Keratinocyte (primary cell): ENCODE results near the gene NLRC5. TPM values are rescaled to one million over a fixed set of nuclear protein-coding genes. Genes with fewer than 3 reads are reported as not detected.

Source experiments
- DNase-seq: peaks from one replicate; pipeline ENCODE4 v3.0.0-alpha.2; 2011; ENCODE audit warnings: low read depth, missing footprints, low spot score
- FAIRE-seq: peaks from 2 replicates; lab custom pipeline; 2011; peaks lifted over from hg19 to GRCh38; lab: Jason Lieb, UNC
- H2AFZ ChIP-seq: 2 replicates; pipeline ENCODE4 v1.6.0; 2012; ENCODE audit warnings: low read length, control low read depth, inconsistent platforms; ENCODE audit not compliant: control insufficient read depth
- H3K27ac ChIP-seq: 2 replicates; pipeline ENCODE4 v1.5.1; 2011; ENCODE audit warnings: low read length; ENCODE audit not compliant: control insufficient read depth, insufficient read depth
- H3K27me3 ChIP-seq: 3 replicates; pipeline ENCODE4 v1.6.0; 2011; ENCODE audit warnings: low read length; ENCODE audit not compliant: control insufficient read depth, insufficient read depth; ENCODE audit errors: extremely low read depth
- H3K36me3 ChIP-seq, 2 experiments: 2 replicates in 1 of 2; 3 replicates in 1 of 2; pipeline ENCODE4 v1.5.1; 2011; ENCODE audit warnings: low read length in 2 of 2, mild to moderate bottlenecking in 1 of 2; ENCODE audit not compliant: control insufficient read depth in 2 of 2, insufficient read depth in 2 of 2; ENCODE audit errors: extremely low read depth in 1 of 2
- H3K4me1 ChIP-seq: 3 replicates; pipeline ENCODE4 v1.5.1; 2011; ENCODE audit warnings: low read length; ENCODE audit not compliant: control insufficient read depth, insufficient read depth; ENCODE audit errors: extremely low read depth
- H3K4me2 ChIP-seq: 3 replicates; pipeline ENCODE4 v1.6.0; 2011; ENCODE audit warnings: low read depth, low read length; ENCODE audit not compliant: control insufficient read depth, insufficient read depth; ENCODE audit errors: extremely low read depth
- H3K4me3 ChIP-seq, 3 experiments: fragments of 200-600 bp in 1 of 3; sonication (generic) in 1 of 3; 2 replicates in 2 of 3; 3 replicates in 1 of 3; pipeline ENCODE4 v1.5.1; 2011 to 2016; ENCODE audit warnings: low read length in 3 of 3, mild to moderate bottlenecking in 3 of 3, control low read depth in 2 of 3, inconsistent platforms in 1 of 3, low read depth in 1 of 3, mixed read lengths in 1 of 3, mixed run types in 1 of 3, moderate library complexity in 1 of 3; ENCODE audit not compliant: control insufficient read depth in 2 of 3, insufficient read depth in 2 of 3; ENCODE audit errors: extremely low read depth in 1 of 3
- H3K79me2 ChIP-seq: 2 replicates; pipeline ENCODE4 v1.6.0; 2012; ENCODE audit warnings: low read length; ENCODE audit not compliant: control insufficient read depth, insufficient read depth
- H3K9ac ChIP-seq: 3 replicates; pipeline ENCODE4 v1.6.0; 2011; ENCODE audit warnings: low read length; ENCODE audit not compliant: control insufficient read depth, insufficient read depth; ENCODE audit errors: extremely low read depth
- H3K9me1 ChIP-seq: 3 replicates; pipeline ENCODE4 v1.6.0; 2011; ENCODE audit warnings: low read length; ENCODE audit not compliant: control insufficient read depth, insufficient read depth; ENCODE audit errors: extremely low read depth
- H3K9me3 ChIP-seq: 2 replicates; pipeline ENCODE4 v1.5.1; 2012; ENCODE audit warnings: low read depth, low read length; ENCODE audit not compliant: control insufficient read depth
- H4K20me1 ChIP-seq: 3 replicates; pipeline ENCODE4 v1.6.0; 2011; ENCODE audit warnings: low read length; ENCODE audit not compliant: control insufficient read depth, insufficient read depth; ENCODE audit errors: extremely low read depth
- EZH2 ChIP-seq: IDR thresholded peaks from one replicate; pipeline ENCODE4 v1.6.1; 2012; ENCODE audit warnings: inconsistent platforms, mild to moderate bottlenecking, low read length, moderate library complexity
- dilution Hi-C: fragments of 300-500 bp; cut with MboI; formaldehyde crosslinking; loops from one replicate; pipeline ENCODE4 v1.7.0; 2020; ENCODE audit warnings: low sequenced_read_pairs; ENCODE audit not compliant: extremely low pct_ligation_motif_present
- polyA plus RNA-seq, 5 experiments: library from polyadenylated mRNA; depleted of rRNA in 3 of 5; stranded (reverse) in 3 of 5; stranded (forward) in 1 of 5; unstranded in 1 of 5; fragments of >200 nt; gene quantifications; 1 replicate in 1 of 5; 2 replicates in 3 of 5; 3 replicates in 1 of 5; pipeline versions ENCODE4 v1.2.1 to v1.2.3, GENCODE V29; 2011 to 2012; ENCODE audit warnings: missing spikeins in 2 of 5, low read depth in 1 of 5, low replicate concordance in 1 of 5
- TF ChIP-seq, protein P1 (sequence below), 3 experiments: IDR thresholded peaks in 1 of 3; conservative IDR thresholded peaks in 1 of 3; optimal IDR thresholded peaks in 1 of 3; 2 replicates in 2 of 3; 3 replicates in 1 of 3; pipeline versions ENCODE3 to v1.5.1; 2011; ENCODE audit warnings: low read length in 3 of 3, mild to moderate bottlenecking in 3 of 3, moderate library complexity in 2 of 3, control low read depth in 1 of 3, inconsistent platforms in 1 of 3; ENCODE audit not compliant: insufficient read depth in 2 of 3; ENCODE audit errors: extremely low read depth in 1 of 3

NLRC5 gene
- polyA plus RNA-seq, 1 donor (not counting 4 experiments of a cell fraction or from before 2014, with no cell fraction given): 7.8 TPM

DNA sequence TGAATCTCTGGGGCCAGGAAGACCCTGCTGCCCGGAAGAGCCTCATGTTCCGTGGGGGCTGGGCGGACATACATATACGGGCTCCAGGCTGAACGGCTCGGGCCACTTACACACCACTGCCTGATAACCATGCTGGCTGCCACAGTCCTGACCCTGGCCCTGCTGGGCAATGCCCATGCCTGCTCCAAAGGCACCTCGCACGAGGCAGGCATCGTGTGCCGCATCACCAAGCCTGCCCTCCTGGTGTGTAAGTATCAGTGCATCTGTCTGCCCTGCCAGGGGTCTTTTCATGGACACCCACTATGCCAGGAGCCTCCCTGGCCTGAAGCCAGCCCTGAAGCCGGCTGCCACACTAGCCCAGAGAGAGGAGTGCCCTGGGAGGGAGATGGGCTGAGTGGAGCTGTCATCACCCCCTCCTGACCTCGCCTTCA is 27.5 kb upstream of the NLRC5 start, which contains the start of gene CETP:
Gene CETP, plus strand, starts transcription at position 100 of the 431 bp plus-strand sequence. Its CDS starts 30 bp downstream, at position 130.
- Histone ChIP-seq H3K27me3 (no peaks in the 10 kb centered on the region), H3K9ac (no peak within 1 kb of the TSS), H3K4me1 (no peaks in the 10 kb centered on the region), H4K20me1 (no peaks in the 10 kb centered on the region), H3K9me1 (no peaks in the 10 kb centered on the region), H3K9me3 (no peaks in the 10 kb centered on the region), H3K36me3 (no peaks in the 10 kb centered on the region), H2AFZ (no peak within 1 kb of the TSS), H3K27ac (no peak within 1 kb of the TSS), H3K79me2 (no peaks in the 10 kb centered on the region), H3K4me3 (no peak within 1 kb of the TSS), H3K4me2 (no peak within 1 kb of the TSS)
- FAIRE-seq (no peak), DNase-seq (no peak)
- dilution Hi-C loops: no loop called here
- TF ChIP-seq EZH2: no peak
- TF ChIP-seq, protein P1, sequence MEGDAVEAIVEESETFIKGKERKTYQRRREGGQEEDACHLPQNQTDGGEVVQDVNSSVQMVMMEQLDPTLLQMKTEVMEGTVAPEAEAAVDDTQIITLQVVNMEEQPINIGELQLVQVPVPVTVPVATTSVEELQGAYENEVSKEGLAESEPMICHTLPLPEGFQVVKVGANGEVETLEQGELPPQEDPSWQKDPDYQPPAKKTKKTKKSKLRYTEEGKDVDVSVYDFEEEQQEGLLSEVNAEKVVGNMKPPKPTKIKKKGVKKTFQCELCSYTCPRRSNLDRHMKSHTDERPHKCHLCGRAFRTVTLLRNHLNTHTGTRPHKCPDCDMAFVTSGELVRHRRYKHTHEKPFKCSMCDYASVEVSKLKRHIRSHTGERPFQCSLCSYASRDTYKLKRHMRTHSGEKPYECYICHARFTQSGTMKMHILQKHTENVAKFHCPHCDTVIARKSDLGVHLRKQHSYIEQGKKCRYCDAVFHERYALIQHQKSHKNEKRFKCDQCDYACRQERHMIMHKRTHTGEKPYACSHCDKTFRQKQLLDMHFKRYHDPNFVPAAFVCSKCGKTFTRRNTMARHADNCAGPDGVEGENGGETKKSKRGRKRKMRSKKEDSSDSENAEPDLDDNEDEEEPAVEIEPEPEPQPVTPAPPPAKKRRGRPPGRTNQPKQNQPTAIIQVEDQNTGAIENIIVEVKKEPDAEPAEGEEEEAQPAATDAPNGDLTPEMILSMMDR (optimal IDR thresholded peaks at IDR 0.05 in 1 of 3, IDR thresholded peaks at IDR 0.05 in 1 of 3, conservative IDR thresholded peaks at IDR 0.05 in 1 of 3; ENCODE audit: extremely low read depth in 1 of 3, insufficient read depth in 2 of 3, low read length in 3 of 3): no peak

DNA sequence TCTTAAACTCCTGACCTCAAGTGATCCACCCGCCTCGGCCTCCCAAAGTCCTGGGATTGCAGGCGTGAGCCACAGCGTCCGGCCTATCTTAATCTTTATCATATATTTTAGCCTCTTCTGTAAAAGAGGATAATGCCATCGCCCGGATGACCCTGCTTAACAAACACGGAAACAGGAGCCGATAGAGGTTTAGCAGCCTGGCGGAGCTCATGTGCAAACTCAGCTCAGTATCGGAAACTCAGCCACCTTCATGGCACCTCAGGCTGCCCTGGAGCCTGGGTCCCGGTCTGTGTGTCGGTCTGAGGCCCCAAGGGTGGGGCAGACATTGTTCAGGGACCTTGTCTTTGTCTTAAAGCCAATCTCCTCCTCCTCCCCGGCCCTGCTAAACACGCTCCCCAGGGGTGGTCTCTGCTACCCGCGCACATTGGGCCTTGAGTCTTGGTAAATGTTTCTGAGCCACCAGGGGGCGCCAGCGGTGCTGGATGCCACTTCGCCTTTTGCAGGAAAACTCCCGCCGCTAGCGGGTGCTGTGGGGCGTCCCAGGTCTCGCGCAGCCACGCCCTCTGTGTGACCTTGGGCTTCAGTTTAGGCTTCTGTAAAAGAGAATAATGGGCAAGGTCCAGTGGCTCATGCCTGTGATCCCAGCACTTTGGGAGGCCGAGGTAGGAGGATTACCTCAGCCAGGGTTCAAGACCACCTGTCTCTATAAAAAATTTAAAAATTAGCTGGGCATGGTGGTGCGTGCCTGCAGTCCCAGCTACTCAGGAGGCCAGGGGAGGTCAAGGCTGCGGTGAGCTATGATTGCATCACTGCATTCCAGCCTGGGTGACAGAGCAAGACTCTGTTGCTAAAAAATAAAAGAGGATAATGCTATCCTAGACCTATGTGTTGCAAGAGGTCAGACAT is 24.9 kb upstream of the NLRC5 start:
- Histone ChIP-seq H3K27ac (no peak overlapping the region), H3K4me1 (no peaks in the 10 kb centered on the region), H3K9me3 (no peaks in the 10 kb centered on the region), H3K9ac (no peak overlapping the region), H2AFZ (no peak overlapping the region), H3K9me1 (no peaks in the 10 kb centered on the region), H3K36me3 (no peaks in the 10 kb centered on the region), H3K4me3 (no peak overlapping the region), H3K79me2 (no peaks in the 10 kb centered on the region), H3K4me2 (no peak overlapping the region), H3K27me3 (no peaks in the 10 kb centered on the region), H4K20me1 (no peaks in the 10 kb centered on the region)
- FAIRE-seq (peak; percentile 39), DNase-seq (no peak)
- TF ChIP-seq, protein P1 (optimal IDR thresholded peaks at IDR 0.05 in 1 of 3, IDR thresholded peaks at IDR 0.05 in 1 of 3, conservative IDR thresholded peaks at IDR 0.05 in 1 of 3; ENCODE audit: extremely low read depth in 1 of 3, insufficient read depth in 2 of 3, low read length in 3 of 3): peak; percentile 95 to 99 (median 95)
- no peak for TF ChIP-seq EZH2
- dilution Hi-C loops: no loop called here
